ENCODE data around the gene LAMTOR4.
A peak's percentile ranks its signal among the peaks of the same experiment; 100 is the strongest.

The LAMTOR4 gene

GRCh38 chr7:100109521-100110163, 39.1 kb upstream of the LAMTOR4 start:
- Histone ChIP-seq H3K9me3 (no peaks in the 10 kb centered on the region), H3K27me3 (no peaks in the 10 kb centered on the region), H3K27ac (no peak overlapping the region), H3K4me1 (no peaks in the 10 kb centered on the region), H3K36me3 (peaks cover 42 to 98% (median 79%) of the 10 kb centered on the region in 3 donors), H3K4me3 (no peak overlapping the region)
- no peak for DNase-seq
- TF ChIP-seq CTCF (IDR thresholded peaks at IDR 0.05) = no peak
- intact Hi-C loops (cut with DNase I; ENCODE audit: low total_unique reads) = no loop called here

- peaks cover 33 to 89% (median 64%) of the 10 kb centered on the region in 3 donors for H3K36me3 ChIP-seq
Observed at GRCh38 chr7:100111156-100111555, 37.6 kb upstream of the LAMTOR4 start.

GRCh38 chr7:100111914-100112313, 36.8 kb upstream of the LAMTOR4 start:
- H3K27ac ChIP-seq = no peak overlapping the region
- peaks cover 27 to 81% (median 58%) of the 10 kb centered on the region in 3 donors for H3K36me3 ChIP-seq
- H3K27me3 ChIP-seq = no peaks in the 10 kb centered on the region
- no peaks in the 10 kb centered on the region for H3K4me1 ChIP-seq
- no peak for TF ChIP-seq CTCF (IDR thresholded peaks at IDR 0.05)
- no peak for DNase-seq
- no peaks in the 10 kb centered on the region for H3K9me3 ChIP-seq
- H3K4me3 ChIP-seq = no peak overlapping the region
- intact Hi-C loops (cut with DNase I; ENCODE audit: low total_unique reads) = no loop called here

More at GRCh38 chr7:100111156-100111555, 37.6 kb upstream of the LAMTOR4 start:
- DNase-seq = no peak
- no peak for TF ChIP-seq CTCF (IDR thresholded peaks at IDR 0.05)
- intact Hi-C loops (cut with DNase I; ENCODE audit: low total_unique reads) = no loop called here
- Histone ChIP-seq H3K27ac (no peak overlapping the region), H3K4me3 (no peak overlapping the region), H3K27me3 (no peaks in the 10 kb centered on the region), H3K9me3 (no peaks in the 10 kb centered on the region), H3K4me1 (no peaks in the 10 kb centered on the region)

- H3K9me3 ChIP-seq = no peaks in the 10 kb centered on the region
- H3K4me1 ChIP-seq = peaks cover 0 to 13% (median 8%) of the 10 kb centered on the region in 4 donors
- intact Hi-C loops (cut with DNase I; ENCODE audit: low total_unique reads) = no loop called here
- no peak overlapping the region for H3K27ac ChIP-seq
- no peak for TF ChIP-seq CTCF (IDR thresholded peaks at IDR 0.05)
- no peaks in the 10 kb centered on the region for H3K27me3 ChIP-seq
- no peak overlapping the region for H3K4me3 ChIP-seq
- DNase-seq = no peak
- H3K36me3 ChIP-seq = peaks cover 22 to 50% (median 39%) of the 10 kb centered on the region in 3 donors
Observed at GRCh38 chr7:100115026-100115425, 33.7 kb upstream of the LAMTOR4 start.

- H3K36me3 ChIP-seq = peaks cover 6 to 31% (median 6%) of the 10 kb centered on the region in 3 donors
- H3K9me3 ChIP-seq = no peaks in the 10 kb centered on the region
- H3K4me3 ChIP-seq = peak overlapping the region; percentile 67 to 72
- peak overlapping the region; percentile 83 to 84 for H3K27ac ChIP-seq
- H3K4me1 ChIP-seq = peaks cover 0 to 27% (median 16%) of the 10 kb centered on the region in 4 donors
- DNase-seq = no peak
- H3K27me3 ChIP-seq = no peaks in the 10 kb centered on the region
- intact Hi-C loops (cut with DNase I; ENCODE audit: low total_unique reads) = no loop called here
- no peak for TF ChIP-seq CTCF (IDR thresholded peaks at IDR 0.05)
Observed at GRCh38 chr7:100118388-100119071, 30.2 kb upstream of the LAMTOR4 start.
